Retina (tissue), 1 donor: ENCODE results near the gene FBN3.

ENCODE experiments used
- DNase-seq: peaks from one replicate; pipeline ENCODE4 v3.0.0-alpha.2; 2016

The FBN3 gene

DNA sequence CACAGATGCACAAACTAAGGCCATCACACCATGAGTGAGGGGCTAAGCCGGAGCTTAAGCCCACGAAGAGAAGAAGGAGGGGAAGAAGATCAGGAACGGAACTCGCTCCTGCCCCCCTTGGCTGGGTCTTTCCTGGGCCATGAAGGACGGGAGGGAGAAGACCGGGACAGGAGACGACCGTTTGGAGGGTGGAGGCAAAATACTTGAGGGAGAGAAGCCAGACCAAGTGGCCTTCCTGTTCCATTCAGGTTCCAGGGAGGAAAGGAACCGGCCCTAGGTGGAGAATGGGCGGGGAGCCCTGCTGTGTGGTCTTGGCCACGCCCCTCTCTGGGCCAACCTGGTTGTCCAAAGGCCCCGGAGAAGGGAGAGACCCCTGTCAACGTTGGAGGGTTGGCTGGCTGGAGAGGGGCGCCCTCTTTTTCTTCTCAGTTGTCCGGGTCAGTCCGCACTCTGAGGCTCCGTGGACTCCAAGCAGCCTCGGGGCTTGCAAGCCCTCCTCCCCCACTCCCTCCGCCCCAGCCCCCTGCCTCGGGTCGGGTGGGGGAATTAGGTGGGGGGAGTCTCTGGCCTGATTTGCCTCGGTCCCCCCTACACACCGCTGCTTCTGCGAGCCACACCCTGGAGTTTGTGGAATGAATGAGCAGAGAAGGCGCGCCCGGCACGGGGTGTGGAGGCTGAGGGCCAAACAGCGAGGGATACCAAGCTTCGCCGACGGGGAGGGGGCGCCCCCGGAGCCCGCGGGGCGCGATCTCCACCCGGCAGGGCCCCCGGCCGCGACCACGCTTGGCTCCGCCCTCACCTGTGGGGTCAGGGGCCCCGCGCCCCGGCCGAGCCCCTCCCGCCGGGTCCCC, 757 bp downstream of the FBN3 start:
- DNase-seq, result peak; percentile 80

DNA sequence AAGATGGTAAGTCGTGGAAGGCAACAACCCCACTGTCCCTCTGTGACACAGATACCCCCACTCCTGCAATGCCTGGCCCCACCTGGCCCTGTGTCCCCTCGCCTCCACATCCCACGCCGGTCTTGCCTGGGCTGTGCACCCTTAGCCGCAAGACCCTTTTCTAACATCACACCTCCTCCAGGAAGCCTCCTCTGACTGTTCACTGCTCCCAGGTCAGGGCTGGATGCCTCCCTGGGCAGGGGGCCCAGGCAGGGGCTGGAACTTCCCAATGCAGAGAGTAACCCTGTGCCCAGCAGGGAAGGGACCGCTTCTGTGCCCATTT, 1.3 kb downstream of the FBN3 start:
- no peak for DNase-seq

GRCh38 chr19:8147582-8147978, 1.8 kb downstream of the FBN3 start:
- DNase-seq, result no peak

- no peak for DNase-seq
These were observed 2.4 kb downstream of the FBN3 start for GRCh38 chr19:8146877-8147581.

DNA sequence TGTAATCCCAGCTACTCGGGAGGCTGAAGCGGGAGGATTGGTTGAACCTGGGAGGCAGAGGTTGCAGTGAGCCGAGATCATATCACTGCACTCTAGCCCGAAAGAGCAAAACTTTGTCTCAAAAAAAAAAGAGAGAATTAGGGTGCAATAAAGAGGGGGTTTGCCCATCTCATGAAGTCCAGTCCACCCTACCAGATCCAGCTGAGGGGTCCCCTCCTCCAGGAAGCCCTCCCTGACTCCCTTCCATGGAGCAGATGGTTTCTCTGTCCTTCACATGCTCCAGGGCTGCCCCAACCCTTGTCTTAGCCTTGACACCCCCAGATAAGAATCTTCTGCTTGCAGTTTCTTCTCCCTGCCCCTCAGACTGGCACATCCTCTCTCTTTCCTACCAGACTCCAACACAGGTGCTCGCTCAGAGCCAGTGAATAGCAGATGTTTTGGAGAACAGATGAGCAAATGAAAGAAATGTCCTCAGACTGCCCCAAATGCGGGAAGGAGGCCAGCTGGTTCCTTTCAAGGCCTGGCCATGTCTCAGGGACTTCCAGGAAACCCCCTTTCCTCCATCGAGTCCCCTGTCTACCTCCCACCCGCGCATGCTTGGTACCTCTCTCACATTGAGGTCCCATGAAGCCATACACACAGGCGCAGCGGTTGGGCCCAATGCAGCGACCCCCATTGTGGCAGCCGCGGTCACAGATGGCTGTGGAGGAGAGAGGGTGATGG, 5.0 kb downstream of the FBN3 start:
- DNase-seq, result no peak

- DNase-seq, result no peak
These were observed 6.4 kb downstream of the FBN3 start for GRCh38 chr19:8143041-8143440.

- DNase-seq, result no peak
These were observed 6.9 kb downstream of the FBN3 start for GRCh38 chr19:8142513-8142900.

DNA sequence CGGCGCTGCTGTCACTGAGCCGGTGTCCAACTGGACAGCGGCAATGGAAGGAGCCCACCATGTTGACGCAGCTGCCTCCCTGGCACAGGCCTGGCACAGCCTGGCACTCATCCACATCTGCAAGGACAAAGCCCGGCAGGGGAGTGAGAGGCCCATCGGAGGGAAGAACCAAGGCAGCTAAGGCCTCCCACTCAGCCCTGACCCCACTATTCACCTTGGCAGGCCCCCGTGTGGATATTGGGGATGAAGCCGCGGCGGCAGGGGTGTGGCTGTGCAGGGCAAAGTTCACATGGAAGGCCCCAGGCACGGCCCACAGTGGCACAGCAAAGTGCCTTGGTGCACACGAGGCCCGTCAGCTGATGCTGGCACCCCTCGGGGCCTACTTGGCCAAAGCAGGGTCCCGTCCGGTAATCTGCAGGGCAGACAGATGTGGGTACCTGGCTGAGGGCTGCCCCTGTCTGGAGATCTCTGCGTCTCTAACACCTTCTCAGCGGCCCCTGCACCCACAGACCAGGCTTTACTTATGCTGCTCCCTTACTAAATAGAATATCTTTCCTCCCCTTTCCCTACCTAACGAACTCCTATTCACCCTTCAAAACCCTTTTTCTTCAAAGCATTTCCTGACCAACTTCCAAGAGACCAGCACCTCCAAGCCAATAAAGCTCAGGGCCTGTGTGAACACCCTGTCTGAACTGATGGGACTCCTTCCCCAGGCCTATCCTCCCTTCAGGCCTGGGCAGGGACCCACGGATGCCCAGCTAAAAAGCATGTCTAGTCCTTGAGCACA, 7.5 kb downstream of the FBN3 start:
- no peak for DNase-seq

DNA sequence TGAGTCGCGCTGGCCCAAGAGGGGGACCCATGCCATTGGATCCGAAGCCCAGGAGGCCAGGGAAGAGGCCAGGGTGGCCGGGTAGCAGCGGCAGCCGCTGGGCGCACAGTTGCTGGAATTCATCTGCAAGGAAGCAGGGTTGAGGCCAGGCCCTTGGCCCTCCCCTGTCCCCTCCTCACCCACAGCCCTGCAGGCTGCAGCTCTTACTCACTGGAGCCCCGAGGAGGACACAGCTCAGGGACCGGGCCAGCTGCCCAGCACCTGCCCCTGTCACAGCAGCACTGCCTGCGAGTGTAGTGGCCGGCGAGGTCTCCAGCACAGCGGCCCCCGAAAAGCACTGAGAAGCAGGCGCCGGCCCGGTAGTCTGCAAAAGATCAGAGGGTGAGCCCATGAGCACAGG, 11.2 kb downstream of the FBN3 start:
- no peak for DNase-seq

GRCh38 chr19:8137425-8137824, 12.0 kb downstream of the FBN3 start:
- DNase-seq, result no peak

DNA sequence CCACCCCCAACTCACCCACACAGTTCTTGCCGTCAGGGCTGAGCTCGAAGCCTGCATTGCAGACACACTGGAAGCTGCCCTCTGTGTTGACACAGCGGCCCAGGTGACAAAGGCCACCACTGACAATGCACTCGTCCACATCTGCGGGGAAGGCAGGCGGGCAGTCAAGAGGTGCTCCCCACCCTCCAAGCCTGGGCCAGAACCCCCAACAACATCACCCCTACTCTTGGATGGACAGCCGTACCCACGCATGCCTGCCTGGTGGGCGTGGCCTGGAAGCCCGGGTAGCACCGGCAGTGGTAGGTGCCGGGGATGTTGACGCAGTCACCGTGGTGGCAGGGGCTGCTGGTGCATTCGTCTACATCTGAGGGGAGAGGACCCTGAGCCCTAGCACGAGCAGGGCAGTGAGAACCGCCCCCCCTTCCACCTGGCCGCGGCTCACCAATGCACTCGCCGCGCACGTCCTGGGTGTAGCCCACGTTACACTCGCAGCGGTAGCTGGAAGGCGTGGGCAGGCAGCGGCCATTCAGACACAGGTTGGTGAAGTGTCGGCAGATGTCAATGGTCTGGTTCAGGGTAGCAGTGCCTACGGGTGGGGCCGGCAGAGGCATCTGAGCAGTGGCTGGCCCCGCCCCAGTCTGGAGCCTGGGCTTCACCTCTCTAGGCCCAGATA, 13.3 kb downstream of the FBN3 start:
- no peak for DNase-seq

GRCh38 chr19:8132858-8133458, 16.4 kb downstream of the FBN3 start:
- DNase-seq, result no peak

DNA sequence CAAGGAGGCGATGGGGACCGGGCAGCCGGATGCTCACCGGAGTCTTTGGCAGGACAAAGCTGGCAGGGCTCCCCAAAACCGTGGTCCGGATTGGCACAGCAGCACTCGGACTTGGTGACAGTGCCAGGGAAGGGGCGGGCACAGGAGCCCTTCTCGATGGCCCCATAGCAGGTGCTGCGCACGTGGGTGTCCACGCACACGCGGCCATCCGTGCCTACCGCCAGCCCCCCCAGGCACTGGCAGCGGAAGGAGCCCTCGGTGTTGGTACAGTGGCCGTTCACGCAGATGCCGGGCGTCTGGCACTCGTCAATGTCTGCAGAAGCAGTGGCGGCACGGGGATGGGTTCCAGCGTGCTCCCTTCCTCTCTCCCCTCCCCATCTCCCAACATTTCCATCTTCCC, 17.9 kb downstream of the FBN3 start:
- DNase-seq, result no peak

GRCh38 chr19:8129061-8129618, 20.3 kb downstream of the FBN3 start:
- no peak for DNase-seq

- no peak for DNase-seq
These were observed 20.8 kb downstream of the FBN3 start for GRCh38 chr19:8128551-8128950.

DNA sequence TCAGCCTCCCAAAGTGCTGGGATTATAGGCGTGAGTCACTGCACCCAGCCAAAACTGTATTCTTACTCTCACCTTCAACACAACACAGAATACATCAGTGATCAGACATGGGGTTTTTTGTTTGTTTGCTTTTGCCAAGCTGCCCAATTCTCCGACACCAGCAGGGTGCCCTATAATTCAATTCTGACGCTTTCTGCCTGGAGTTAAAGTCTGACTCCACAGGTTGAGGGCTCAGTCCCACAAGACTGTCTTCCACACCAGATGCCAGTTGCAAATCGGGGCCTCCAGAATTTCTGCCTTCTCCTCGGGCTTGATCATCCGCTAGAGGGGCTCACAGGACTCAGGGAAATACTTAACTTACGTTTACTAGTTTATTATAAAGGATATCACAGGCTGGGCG, 22.1 kb downstream of the FBN3 start:
- no peak for DNase-seq

DNA sequence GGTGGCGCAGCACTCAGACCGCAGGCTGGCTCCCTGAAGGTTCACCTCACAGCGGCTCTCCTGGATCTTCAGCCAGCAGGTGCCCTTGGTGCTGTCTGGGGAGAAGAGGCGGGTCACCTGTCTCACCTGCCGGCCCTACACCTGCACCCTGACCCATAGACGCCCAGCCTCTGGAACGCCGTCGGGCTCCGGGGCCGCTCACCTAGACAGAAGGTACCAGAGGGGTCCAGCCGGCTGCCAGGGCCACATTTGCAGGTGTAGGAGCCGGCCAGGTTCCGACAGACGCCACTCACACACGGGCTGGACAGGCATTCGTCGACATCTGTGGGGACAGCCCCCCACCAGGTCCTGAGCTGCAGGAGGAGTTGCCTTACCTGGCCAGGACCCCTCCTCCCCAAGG, 22.9 kb downstream of the FBN3 start:
- no peak for DNase-seq

DNA sequence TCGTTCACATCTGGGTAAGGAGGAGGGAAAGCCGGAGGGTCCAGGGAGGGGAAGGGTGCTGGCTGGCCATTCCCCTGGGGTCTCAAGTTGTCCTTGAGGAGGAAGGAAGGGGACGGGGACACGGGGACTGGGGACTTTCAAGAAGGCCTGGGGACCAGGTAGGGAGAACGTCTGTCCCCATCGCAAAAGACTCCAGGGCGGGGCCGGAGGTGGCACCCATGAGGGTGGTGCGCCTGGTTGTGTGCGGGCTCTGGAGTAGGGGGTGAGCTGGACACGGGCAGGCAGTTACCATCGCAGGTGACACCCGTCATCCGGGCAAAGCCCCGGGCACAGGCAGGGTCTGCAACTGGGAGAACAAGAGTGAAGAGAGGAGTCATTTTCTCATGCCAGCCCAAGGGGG, 23.4 kb downstream of the FBN3 start:
- DNase-seq, result no peak

- DNase-seq, result no peak
These were observed 25.7 kb downstream of the FBN3 start for GRCh38 chr19:8123683-8124082.

DNA sequence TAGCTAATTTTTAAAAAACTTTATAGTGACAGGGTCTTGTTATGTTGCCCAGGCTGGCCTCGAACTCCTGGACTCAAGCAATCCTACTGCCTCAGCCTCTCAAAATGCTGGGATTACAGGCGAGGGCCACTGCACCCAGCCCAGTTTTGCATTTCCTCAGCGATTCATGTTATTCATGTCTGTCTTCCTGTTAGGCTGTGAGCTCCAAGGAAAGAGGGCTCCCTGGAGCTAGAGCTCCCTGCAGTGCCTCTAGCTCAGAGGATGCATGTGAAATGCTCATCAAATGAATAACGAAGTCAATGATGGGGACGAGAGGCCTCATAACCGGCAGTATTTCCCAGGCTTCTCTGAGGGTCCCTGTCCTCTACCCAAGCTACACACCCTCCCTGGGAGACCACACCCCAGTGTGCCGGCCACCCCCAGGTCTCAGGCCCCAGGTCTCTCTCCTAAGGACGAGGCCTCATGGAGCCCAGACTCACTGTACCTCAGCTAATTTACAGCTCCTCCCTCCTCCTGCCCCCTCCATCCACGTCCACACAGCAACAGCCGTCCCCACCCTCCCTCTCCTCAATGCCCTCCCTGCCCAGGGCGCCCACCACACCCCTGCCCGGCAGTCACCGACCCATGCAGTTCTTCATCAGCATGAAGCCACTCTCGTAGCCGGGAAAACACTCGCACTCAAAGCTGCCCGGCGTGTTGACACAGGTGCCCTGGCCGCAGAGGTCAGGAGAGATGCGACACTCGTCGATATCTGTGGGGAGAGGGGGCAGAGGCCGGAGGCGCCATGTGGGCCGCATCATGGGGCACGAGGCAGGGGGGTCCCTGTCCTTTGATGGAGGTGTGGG, 28.5 kb downstream of the FBN3 start:
- DNase-seq, result no peak

DNA sequence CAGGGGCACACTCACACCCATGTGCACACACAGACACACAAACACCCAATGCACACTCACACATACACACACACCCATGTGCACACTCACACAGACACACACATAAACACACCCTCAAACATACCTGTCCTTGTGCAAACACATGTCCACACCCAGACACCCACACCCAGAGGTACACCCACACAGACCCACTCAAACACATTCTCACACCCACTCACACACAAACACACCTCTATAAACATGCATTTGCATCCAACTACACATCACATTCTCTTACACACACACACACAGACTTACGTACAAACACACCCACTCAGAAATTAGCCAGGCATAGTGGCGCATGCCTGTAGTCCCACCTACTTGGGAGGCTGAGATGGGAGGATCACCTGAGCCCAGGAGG, 31.4 kb downstream of the FBN3 start:
- DNase-seq, result no peak
